Vagina (tissue), 2 donors: ENCODE measurements around the gene SUDS3. TPM values are rescaled to one million over a fixed set of nuclear protein-coding genes. Genes with fewer than 3 reads are reported as not detected.

ENCODE experiments used
- DNase-seq, 2 donors: peaks; one replicate each; pipeline ENCODE4 v3.0.0-alpha.2; 2017; ENCODE audit errors: extremely low spot score in 2 of 2
- H3K27ac ChIP-seq: fragments of 200-600 bp; sonication (generic); one replicate; pipeline ENCODE4 v1.5.1; 2019
- H3K27me3 ChIP-seq: fragments of 200-600 bp; sonication (generic); one replicate; pipeline ENCODE4 v1.5.1; 2019
- H3K36me3 ChIP-seq, 2 donors: fragments of 200-600 bp; sonication (generic); one replicate each; pipeline ENCODE4 v1.5.1; 2017 to 2019
- H3K4me1 ChIP-seq: fragments of 200-600 bp; sonication (generic); one replicate; pipeline ENCODE4 v1.5.1; 2019
- H3K4me3 ChIP-seq, 2 donors: fragments of 200-600 bp; sonication (generic); 1 replicate in 1 of 2; 2 replicates in 1 of 2; pipeline ENCODE4 v1.5.1; 2016 to 2019
- H3K9me3 ChIP-seq: fragments of 200-600 bp; sonication (generic); one replicate; pipeline ENCODE4 v1.5.1; 2019
- POLR2A ChIP-seq, 2 donors: fragments of 450-650 bp; IDR thresholded peaks; one replicate each; pipeline ENCODE4 v1.6.1; 2017; ENCODE audit warnings: antibody characterized with exemption in 2 of 2, mild to moderate bottlenecking in 2 of 2, moderate library complexity in 2 of 2
- POLR2AphosphoS5 ChIP-seq, 2 donors: sonication (generic); formaldehyde crosslinking; IDR thresholded peaks; one replicate each; pipeline ENCODE4 v1.9.0; 2017; ENCODE audit warnings: antibody characterized with exemption in 2 of 2, mild to moderate bottlenecking in 2 of 2, low read depth in 1 of 2; ENCODE audit not compliant: insufficient read depth in 1 of 2
- intact Hi-C: fragments of 100-400 bp; cut with DNase I; formaldehyde crosslinking; loops from one replicate; pipeline ENCODE4 v1.15.1; 2023
- total RNA-seq: library from RNA; depleted of rRNA; stranded (reverse); fragments of >200 nt; gene quantifications from one replicate; pipeline ENCODE4 v1.2.3, GENCODE V29; 2016
- TF ChIP-seq, protein P1 (sequence below), 3 experiments: fragments of 450-650 bp in 2 of 3; fragments of 200-600 bp in 1 of 3; sonication (generic) in 1 of 3; IDR thresholded peaks; one replicate each; pipeline ENCODE4 v1.5.1; 2017 to 2019; ENCODE audit warnings: antibody characterized with exemption in 3 of 3, mild to moderate bottlenecking in 2 of 3, moderate library complexity in 2 of 3

Gene SUDS3
- total RNA-seq, 1 donor from 2014 or later = 26.3 TPM

DNA sequence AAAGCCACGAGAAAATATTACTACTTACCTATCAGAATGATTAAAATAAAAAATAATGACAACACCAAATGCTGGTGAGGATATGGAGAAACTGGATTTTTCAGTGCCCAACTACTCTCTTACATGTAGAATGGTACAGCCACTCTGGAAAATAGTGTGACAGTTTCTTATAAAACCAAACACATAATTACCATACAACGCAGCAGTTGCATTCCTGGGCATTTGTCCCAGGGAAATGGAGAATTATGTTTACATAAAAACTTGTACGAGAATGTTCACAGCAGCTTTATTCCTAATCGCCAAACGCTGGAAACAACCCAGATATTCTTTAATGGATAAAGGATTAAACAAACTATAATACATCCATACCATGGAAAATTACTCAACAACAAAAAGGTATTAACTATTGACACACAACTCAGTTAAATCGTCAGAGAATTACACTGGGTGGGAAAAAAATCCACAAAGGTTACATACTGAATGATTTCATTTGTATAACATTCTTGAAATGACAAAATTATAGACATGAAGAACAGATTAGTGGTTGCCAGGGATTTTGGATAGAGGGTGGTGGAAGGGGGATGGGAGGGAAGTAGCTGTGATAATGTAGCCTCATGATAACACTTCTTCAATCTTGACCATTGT is 39.0 kb upstream of the SUDS3 start:
- intact Hi-C loops = no loop called here
- Histone ChIP-seq H3K27me3 (no peaks in the 10 kb centered on the region), H3K9me3 (no peaks in the 10 kb centered on the region), H3K36me3 (no peaks in the 10 kb centered on the region), H3K4me1 (no peaks in the 10 kb centered on the region), H3K27ac (no peak overlapping the region), H3K4me3 (no peak overlapping the region)
- DNase-seq = no peak
- TF ChIP-seq POLR2AphosphoS5 (IDR thresholded peaks at IDR 0.05; ENCODE audit: insufficient read depth in 1 of 2, low read depth in 1 of 2) (no peak), POLR2A (IDR thresholded peaks at IDR 0.05) (no peak)
- TF ChIP-seq, protein P1, sequence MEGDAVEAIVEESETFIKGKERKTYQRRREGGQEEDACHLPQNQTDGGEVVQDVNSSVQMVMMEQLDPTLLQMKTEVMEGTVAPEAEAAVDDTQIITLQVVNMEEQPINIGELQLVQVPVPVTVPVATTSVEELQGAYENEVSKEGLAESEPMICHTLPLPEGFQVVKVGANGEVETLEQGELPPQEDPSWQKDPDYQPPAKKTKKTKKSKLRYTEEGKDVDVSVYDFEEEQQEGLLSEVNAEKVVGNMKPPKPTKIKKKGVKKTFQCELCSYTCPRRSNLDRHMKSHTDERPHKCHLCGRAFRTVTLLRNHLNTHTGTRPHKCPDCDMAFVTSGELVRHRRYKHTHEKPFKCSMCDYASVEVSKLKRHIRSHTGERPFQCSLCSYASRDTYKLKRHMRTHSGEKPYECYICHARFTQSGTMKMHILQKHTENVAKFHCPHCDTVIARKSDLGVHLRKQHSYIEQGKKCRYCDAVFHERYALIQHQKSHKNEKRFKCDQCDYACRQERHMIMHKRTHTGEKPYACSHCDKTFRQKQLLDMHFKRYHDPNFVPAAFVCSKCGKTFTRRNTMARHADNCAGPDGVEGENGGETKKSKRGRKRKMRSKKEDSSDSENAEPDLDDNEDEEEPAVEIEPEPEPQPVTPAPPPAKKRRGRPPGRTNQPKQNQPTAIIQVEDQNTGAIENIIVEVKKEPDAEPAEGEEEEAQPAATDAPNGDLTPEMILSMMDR (IDR thresholded peaks at IDR 0.05) = no peak

DNA sequence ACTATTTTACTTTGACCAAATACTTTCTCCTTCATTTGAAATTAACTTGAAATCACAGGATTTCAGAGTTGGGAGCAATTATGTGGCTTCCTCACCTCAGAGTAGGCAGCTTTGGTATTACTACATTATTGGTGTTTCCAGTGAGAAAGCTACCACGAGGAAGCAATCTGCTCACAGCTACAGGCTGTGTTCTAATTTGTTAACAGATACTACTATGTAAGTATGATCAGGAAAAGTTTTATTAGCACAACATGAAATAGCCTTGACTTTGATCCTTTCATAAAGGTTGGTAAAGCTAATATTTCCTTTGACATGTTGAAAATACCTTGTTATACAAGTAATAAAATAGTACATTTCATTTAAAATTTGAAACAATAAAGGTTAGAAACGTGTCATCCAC is 34.3 kb upstream of the SUDS3 start:
- intact Hi-C loops = no loop called here
- peaks cover 5% of the 10 kb centered on the region for H3K4me1 ChIP-seq
- TF ChIP-seq POLR2AphosphoS5 (IDR thresholded peaks at IDR 0.05; ENCODE audit: insufficient read depth in 1 of 2, low read depth in 1 of 2) = no peak
- TF ChIP-seq, protein P1 (IDR thresholded peaks at IDR 0.05) = no peak
- TF ChIP-seq POLR2A (IDR thresholded peaks at IDR 0.05) = no peak

DNA sequence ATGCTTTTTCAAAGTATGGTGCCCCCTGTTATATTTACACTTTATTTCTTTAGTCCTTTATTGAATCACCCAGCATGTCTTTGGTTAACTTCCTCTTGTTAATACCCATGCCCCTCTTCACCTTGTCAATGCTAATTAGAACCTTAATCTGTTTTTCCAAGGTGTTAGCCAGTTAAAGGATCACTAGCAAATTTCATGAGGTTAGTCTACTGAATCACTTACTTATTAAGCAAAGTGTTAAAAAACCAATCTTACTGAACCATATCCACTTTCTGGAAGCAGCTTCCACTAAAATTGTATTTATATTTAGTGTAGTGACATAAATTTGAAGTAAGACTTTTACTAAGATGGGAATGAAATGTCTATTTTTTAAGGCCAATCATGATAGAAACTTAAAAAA is 31.5 kb upstream of the SUDS3 start:
- Histone ChIP-seq H3K4me3 (no peak overlapping the region), H3K27ac (no peak overlapping the region), H3K36me3 (no peaks in the 10 kb centered on the region), H3K4me1 (peaks cover 9% of the 10 kb centered on the region), H3K9me3 (no peaks in the 10 kb centered on the region), H3K27me3 (no peaks in the 10 kb centered on the region)
- intact Hi-C loops = no loop called here
- TF ChIP-seq POLR2AphosphoS5 (IDR thresholded peaks at IDR 0.05; ENCODE audit: insufficient read depth in 1 of 2, low read depth in 1 of 2) (no peak), POLR2A (IDR thresholded peaks at IDR 0.05) (no peak)
- TF ChIP-seq, protein P1 (IDR thresholded peaks at IDR 0.05) = no peak
- no peak for DNase-seq

More for the DNA sequence above, 34.3 kb upstream of the SUDS3 start:
- Histone ChIP-seq H3K27ac (no peak overlapping the region), H3K27me3 (no peaks in the 10 kb centered on the region), H3K9me3 (no peaks in the 10 kb centered on the region), H3K36me3 (no peaks in the 10 kb centered on the region), H3K4me3 (no peak overlapping the region)
- no peak for DNase-seq

DNA sequence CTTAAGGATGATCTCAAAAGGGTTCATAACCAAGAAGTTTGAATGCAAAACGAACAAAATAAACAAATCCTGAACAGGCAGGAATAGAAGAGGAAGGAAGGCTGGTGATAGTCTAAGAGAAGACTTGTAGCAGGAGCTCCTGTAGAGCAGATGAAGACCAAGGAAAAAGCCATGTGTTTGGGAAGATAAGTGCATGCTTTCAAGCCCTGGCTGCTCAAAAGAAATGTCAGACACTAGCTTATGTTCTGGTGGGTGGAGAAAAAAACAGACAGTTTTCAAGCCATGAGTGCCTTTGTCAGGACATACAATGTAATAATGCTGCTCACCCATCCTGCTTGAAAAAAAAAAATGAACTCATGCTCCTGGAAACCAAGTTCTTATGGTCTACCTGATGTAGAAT is 31.0 kb upstream of the SUDS3 start:
- intact Hi-C loops = no loop called here
- Histone ChIP-seq H3K4me1 (peaks cover 9% of the 10 kb centered on the region), H3K9me3 (no peaks in the 10 kb centered on the region), H3K4me3 (no peak overlapping the region), H3K36me3 (no peaks in the 10 kb centered on the region), H3K27ac (no peak overlapping the region), H3K27me3 (no peaks in the 10 kb centered on the region)
- TF ChIP-seq, protein P1 (IDR thresholded peaks at IDR 0.05) = no peak
- TF ChIP-seq POLR2A (IDR thresholded peaks at IDR 0.05) (no peak), POLR2AphosphoS5 (IDR thresholded peaks at IDR 0.05; ENCODE audit: insufficient read depth in 1 of 2, low read depth in 1 of 2) (no peak)
- no peak for DNase-seq

DNA sequence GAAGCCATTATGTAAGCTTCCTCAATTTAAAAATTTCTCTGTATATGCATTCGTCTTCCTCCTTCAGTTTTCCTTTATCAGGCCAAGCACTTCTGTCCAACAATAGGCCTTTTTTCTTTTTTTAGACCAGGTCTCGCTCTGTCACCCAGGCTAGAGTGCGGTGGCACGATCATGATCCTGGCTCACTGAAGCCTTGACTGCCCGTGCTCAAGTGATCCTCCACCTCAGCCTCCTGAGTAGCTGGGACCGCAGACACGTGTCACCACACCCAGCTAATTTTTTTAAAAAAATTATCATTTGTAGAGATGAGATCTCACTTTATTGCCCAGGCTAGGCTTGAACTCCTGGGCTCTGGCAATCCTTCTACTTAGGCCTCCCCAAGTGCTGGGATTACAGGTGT is 29.5 kb upstream of the SUDS3 start:
- H3K36me3 ChIP-seq = no peaks in the 10 kb centered on the region
- no peak overlapping the region for H3K27ac ChIP-seq
- no peaks in the 10 kb centered on the region for H3K9me3 ChIP-seq
- TF ChIP-seq POLR2AphosphoS5 (IDR thresholded peaks at IDR 0.05; ENCODE audit: insufficient read depth in 1 of 2, low read depth in 1 of 2) (no peak), POLR2A (IDR thresholded peaks at IDR 0.05) (no peak)
- TF ChIP-seq, protein P1 (IDR thresholded peaks at IDR 0.05) = no peak
- no peaks in the 10 kb centered on the region for H3K27me3 ChIP-seq
- H3K4me1 ChIP-seq = peaks cover 9% of the 10 kb centered on the region
- no peak for DNase-seq
- intact Hi-C loops = no loop called here
- no peak overlapping the region for H3K4me3 ChIP-seq
